DMS 273 (cell line): ENCODE data around the gene WDR27.
"Not testable (repeated sequence)": the region's sequence is repeated elsewhere in the genome, so short reads cannot be mapped to it uniquely, and the experiment has no call there.

Experiments
- DNase-seq: peaks from one replicate; lab custom pipeline; 2025; ENCODE audit not compliant: unreplicated experiment; lab: John Stamatoyannopoulos, UW

The WDR27 gene

GRCh38 chr6:169491482-169491881 lies 210.3 kb downstream of the WDR27 start:
- no peak for DNase-seq

DNA sequence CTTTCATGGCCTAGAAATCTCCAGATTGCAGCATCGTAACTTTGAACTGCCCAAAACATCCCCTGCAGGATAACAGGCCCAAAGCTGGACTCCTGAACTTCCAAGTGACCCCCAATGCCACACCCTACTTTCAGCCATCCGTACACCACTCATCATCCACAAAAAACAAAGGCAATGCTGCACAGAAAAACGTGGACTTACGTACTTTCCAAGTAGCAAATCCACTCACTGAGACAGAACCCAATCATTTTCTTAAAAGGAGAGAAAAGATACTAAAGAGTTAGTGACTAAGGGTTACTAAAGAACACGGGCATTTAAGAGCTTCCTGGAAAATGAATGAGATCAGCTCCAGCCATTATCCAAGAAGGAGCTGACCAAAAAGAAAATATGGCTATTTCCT lies 211.0 kb downstream of the WDR27 start:
- DNase-seq, result no peak

GRCh38 chr6:169490246-169490641 lies 211.6 kb downstream of the WDR27 start:
- no peak for DNase-seq

DNA sequence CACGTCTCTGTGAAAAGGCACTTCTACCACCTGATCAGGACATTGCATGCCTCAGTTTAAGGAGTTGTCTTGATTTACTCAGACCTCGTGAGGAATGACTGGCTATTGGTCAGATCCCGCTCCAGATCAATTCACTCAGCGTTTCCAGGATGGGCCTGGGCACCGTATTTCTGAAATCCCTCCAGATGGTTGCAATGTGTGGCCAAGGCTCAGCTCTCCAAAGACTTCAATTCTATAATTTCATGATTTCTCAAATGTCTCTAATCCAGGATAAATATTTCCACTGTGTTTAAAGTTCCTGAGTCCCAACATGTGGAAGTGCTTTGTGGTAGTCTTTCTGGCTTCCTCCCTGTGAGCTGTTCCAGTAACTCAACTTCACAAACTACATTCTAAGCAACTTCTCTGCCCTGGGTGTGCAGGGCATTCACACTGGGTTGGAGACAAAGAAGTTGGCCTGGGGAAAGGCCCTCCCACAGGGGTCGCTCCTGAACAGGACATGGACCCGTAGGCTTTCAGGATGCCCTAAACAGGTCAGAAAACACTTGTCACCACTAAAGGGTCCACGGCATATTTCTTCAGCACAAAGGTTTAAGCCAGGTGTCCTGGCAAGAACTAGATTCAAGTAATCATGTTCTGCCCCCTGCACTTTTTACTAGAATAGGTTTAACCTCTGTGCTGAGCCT lies 212.1 kb downstream of the WDR27 start:
- no peak for DNase-seq

GRCh38 chr6:169487579-169488436 lies 214.0 kb downstream of the WDR27 start:
- DNase-seq, result no peak

DNA sequence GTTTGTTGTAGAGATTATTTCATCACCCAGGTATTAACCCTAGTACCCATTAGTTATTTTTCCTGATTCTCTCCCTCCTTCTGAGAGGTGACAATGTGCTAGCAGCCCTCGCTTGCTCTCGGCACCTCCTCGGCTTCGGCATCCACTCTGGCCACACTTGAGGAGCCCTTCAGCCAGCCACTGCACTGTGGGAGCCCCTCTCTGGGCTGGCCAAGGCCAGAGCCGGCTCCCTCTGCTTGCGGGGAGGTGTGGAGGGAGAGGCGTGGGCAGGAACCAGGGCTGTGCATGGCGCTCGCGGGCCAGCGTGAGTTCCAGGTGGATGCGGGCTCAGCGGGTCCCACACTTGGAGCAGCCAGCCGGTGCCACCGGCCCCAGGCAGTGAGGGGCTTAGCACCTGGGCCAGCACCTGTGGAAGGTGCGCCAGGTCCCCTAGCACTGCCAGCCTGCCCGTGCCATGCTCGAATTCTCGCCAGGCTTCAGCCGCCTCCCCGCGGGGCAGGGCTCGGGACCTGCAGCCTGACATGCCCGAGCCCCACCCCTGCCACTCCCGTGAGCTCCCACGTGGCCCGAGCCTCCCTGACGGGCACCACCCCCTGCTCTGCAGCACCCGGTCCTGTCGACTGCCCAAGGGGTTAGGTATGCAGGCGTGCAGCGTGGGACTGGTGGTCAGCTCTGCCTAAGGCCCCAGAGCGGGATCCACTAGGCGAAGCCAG lies 221.9 kb downstream of the WDR27 start:
- no peak for DNase-seq

DNA sequence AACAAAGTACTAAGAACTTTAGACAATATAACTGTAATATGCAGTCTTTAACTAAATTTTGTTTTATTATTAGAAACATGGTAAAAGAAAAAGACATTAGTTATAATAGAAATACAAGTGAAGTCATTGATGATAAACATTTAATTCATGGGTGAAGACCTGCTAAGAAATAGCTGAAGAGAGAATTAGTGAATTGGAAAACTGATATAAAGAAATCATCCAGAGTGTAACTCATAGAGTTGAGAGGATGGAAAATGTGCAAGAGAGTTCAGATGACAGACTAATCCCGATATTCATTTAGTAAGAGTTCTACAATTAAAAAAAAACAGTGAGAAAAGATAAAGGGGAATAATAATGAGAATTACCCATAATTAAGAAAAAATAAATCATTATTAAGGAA lies 227.5 kb downstream of the WDR27 start:
- no peak for DNase-seq

GRCh38 chr6:169473663-169474062 lies 228.2 kb downstream of the WDR27 start:
- no peak for DNase-seq

DNA sequence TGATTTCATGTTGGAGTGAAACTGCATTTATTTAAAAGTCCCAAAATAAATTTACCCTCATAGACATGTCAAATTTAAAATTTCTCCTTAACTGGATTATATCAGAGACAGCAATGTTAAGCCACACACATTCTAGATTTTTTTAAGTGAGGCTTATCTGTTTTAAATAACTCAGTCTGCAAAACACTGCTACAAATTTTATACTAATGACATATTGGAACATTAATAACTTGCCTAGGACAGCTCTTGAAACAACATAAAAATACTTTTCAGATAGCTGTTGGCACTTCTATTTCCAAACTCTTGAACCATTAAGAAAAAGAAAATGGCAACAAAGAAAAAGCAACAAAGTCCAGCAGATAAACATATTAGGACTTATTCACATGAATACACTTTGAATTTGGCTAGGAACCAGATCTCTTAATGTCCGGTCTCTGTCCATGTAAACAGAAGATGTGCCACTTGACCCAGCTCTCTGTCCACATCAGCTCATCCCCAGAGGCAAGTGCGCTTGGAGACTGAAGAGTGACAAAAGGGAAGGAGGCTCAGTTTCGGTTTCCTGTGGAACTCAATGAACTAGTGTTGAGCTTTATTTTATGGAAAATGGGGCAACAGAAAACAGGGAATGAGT lies 228.9 kb downstream of the WDR27 start:
- DNase-seq, result no peak

DNA sequence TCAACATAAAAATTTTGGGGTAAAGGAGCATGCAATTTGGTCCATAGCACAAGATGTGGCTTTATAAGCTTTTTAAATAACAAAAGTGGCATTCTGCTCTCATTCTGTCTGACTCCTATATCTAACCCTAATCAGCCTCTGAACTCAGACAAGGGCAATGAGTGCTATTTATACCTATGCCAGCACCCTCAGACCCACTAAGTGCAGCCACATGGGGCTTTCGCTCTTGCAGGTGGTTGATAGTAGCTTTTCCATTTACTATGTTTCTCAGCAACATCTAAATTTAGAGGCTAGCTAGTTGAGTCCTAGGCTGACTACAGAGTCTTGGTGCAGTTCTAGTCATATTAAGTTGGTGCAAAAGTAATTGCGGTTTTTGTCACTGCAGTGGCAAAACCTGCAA lies 231.0 kb downstream of the WDR27 start:
- no peak for DNase-seq

DNA sequence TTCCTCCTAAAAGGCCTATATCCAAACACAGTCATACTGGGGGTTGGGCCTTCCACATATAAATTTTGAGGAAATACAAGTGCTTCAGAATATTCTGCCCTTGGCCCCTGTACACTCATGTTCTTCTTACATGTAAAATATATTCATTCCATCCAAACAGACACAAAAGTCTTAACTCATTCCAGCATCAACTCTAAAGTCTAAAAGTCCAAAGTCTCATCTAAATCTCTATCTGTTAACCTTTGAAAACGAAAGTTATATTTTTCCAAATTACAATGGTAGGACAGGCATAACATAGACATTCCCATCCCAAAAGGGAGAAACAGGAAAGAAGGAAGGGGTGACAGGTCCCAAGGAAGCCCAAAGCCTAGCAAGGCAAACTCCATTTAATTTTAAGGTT lies 232.8 kb downstream of the WDR27 start:
- no peak for DNase-seq

DNA sequence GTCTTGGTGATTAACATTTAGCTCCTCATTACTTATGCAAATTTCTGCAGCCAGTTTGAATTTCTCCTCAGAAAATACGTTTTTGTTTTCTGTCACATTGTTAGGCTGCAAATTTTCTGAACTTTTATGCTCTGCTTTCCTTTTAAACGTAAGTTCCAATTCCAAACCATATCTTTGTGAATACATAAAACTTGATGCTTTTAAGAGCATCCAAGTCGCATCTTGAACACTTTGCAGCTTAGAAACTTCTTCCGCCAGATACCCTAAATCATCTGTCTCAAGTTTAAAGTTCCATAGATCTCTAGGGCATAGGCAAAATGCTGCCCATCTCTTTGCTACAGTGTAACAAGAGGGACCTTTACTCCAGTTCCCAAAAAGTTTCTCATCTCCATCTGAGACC lies 234.1 kb downstream of the WDR27 start:
- not testable (repeated sequence) for DNase-seq

- not testable (repeated sequence) for DNase-seq
Measured at GRCh38 chr6:169466256-169466655, 235.6 kb downstream of the WDR27 start.

- no peak for DNase-seq
Measured at GRCh38 chr6:169457762-169458161, 244.1 kb downstream of the WDR27 start.

DNA sequence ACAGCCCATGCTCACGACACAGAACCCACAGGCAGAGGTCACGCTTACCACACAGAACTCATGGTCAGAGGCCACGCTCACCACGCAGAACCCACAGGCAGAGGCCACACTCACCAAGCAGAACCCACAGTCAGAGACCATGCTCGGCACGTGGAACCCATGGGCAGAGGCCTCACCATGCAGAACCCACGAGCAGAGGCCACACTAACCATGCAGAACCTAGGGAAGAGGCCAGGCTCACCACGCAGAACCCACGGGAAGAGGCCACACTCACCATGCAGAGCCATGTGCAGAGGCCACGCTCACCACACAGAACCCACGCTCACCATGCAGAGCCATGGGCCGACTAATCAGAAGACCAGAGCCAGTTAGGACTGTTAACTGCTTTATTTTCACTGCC lies 245.0 kb downstream of the WDR27 start:
- DNase-seq, result no peak

GRCh38 chr6:169455470-169455869 lies 246.4 kb downstream of the WDR27 start:
- no peak for DNase-seq

- DNase-seq, result no peak
Measured at GRCh38 chr6:169454872-169455204, 247.0 kb downstream of the WDR27 start.

- DNase-seq, result no peak
Measured at GRCh38 chr6:169454204-169454871, 247.5 kb downstream of the WDR27 start.

DNA sequence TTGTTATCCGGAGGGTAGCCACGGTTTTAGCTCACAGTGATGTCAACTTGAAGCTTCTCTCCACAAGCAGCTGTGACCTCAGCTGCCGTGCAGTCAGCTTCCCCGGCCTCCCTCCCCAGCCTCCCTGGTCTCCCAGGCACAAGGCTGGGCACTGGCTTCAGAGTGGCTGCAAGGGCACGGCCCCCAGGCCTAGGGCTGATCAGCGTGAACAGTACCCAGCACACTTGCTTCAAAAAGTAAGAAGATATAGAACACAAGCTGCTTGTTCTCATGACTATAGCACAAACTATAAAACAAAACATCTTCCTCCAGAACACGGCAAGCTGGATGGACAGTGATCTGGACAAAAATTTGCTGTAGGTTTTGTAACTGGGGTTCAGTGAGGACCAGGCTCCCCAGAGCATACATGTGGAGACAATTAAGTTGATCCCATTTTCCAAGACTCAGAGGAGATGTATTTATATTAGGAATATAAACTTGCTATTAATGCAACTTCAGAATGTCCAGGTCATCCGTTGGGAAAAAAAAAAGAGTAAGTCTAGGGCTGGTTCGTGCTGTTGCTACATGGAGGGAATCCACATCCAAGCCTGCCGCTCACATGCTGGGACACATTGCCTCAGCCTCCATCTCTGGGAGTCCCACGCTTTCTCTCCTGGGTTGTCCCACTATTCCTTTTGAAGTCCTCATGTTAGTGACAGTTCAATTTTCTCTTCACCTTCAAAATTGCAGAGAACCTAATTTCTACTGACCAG lies 248.8 kb downstream of the WDR27 start:
- no peak for DNase-seq

DNA sequence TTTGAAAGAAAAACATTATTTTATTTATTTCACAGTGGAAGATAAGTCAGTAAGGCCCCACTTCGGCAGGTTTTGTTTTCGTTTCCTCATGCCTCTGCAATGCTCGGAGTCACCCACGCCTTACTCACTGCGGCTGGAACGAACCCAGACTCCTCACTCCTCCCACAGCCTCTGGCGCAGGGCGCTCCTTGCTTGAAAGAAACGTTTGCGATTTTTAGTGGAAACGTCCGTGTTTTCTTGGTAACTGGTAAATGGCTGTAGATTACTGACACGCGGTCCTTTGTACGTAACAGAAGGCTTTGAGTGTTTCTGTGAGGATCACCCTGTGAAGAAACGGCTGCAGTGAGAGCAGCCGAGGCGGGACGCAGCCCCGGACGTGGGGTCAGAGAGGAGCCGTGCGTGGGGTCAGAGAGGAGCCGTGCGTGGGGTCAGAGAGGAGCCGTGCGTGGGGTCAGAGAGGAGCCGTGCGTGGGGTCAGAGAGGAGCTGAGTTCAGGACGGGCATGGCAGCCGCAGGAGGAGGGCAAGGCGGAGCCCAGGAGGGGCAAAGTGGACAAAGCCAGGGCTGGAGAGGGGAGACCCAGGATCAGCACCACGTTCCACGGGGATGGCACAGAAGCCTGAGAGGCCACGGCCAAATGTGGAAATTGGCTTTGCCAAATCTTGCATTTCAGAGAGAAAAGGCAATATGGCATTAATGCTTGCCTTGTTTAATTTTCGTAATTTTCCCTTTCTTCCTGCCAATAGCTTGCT lies 249.5 kb downstream of the WDR27 start:
- DNase-seq, result no peak
